Smooth muscle cell (in vitro differentiated cells): ENCODE measurements around the gene MAP4K4. TPM values are rescaled to one million over a fixed set of nuclear protein-coding genes. Genes with fewer than 3 reads are reported as not detected.
"Not testable (repeated sequence)": the region's sequence is repeated elsewhere in the genome, so short reads cannot be mapped to it uniquely, and the experiment has no call there.

Experiments
- DNase-seq: peaks from one replicate; lab custom pipeline; 2025; ENCODE audit not compliant: unreplicated experiment; lab: John Stamatoyannopoulos, UW
- H2AFZ ChIP-seq: fragments of 200-600 bp; sonication (generic); 2 replicates; pipeline ENCODE4 v1.6.0; 2016; ENCODE audit warnings: antibody characterized with exemption, low read depth, mild to moderate bottlenecking
- H3F3A ChIP-seq: fragments of 200-600 bp; sonication (generic); 2 replicates; pipeline ENCODE4 v1.6.0; 2017; ENCODE audit warnings: antibody characterized with exemption, low read depth
- H3K27ac ChIP-seq: fragments of 200-600 bp; sonication (generic); 2 replicates; pipeline ENCODE4 v1.5.1; 2016; ENCODE audit warnings: low read depth, mild to moderate bottlenecking
- H3K27me3 ChIP-seq: fragments of 200-600 bp; sonication (generic); 2 replicates; pipeline ENCODE4 v1.6.1; 2016; ENCODE audit warnings: low read depth, mild to moderate bottlenecking
- H3K36me3 ChIP-seq: fragments of 200-600 bp; sonication (generic); 2 replicates; pipeline ENCODE4 v1.5.1; 2016; ENCODE audit warnings: low read depth
- H3K4me1 ChIP-seq: fragments of 200-600 bp; sonication (generic); 2 replicates; pipeline ENCODE4 v1.5.1; 2016; ENCODE audit warnings: low read depth
- H3K4me2 ChIP-seq: fragments of 200-600 bp; sonication (generic); 2 replicates; pipeline ENCODE4 v1.6.0; 2016; ENCODE audit warnings: mild to moderate bottlenecking
- H3K4me3 ChIP-seq: fragments of 200-600 bp; sonication (generic); 2 replicates; pipeline ENCODE4 v1.5.1; 2016; ENCODE audit warnings: mild to moderate bottlenecking
- H3K79me2 ChIP-seq: fragments of 200-600 bp; sonication (generic); 2 replicates; pipeline ENCODE4 v1.6.0; 2016; ENCODE audit warnings: low read depth, mild to moderate bottlenecking
- H3K9ac ChIP-seq: fragments of 200-600 bp; sonication (generic); 2 replicates; pipeline ENCODE4 v1.6.0; 2016; ENCODE audit warnings: low read depth
- H3K9me3 ChIP-seq: fragments of 200-600 bp; sonication (generic); replicated peaks from 2 replicates; pipeline ENCODE4 v1.5.1; 2016; ENCODE audit warnings: low read depth
- H4K20me1 ChIP-seq: fragments of 200-600 bp; sonication (generic); 2 replicates; pipeline ENCODE4 v1.6.0; 2016; ENCODE audit warnings: low read depth
- CTCF ChIP-seq: fragments of 200-600 bp; sonication (generic); IDR thresholded peaks from 2 replicates; pipeline ENCODE4 v1.5.1; 2017; ENCODE audit warnings: borderline replicate concordance, mild to moderate bottlenecking, antibody characterized with exemption; ENCODE audit not compliant: insufficient read depth, poor library complexity, severe bottlenecking
- WGBS: methylation state at CpG from one replicate; pipeline ENCODE4 v1.1.7; 2016; ENCODE audit warnings: low lambda C conversion rate; 5-methylcytosine and 5-hydroxymethylcytosine counted together
- polyA plus RNA-seq: library from polyadenylated mRNA; unstranded; fragments of >200 nt; fragmentation: Nextera tagmentation; extraction: Ambion mirVana; gene quantifications from 2 replicates; pipeline ENCODE4 v1.2.1, GENCODE V29; 2016
- total RNA-seq: library from RNA; depleted of rRNA; stranded (reverse); fragments of >200 nt; gene quantifications from 2 replicates; pipeline ENCODE4 v1.2.3, GENCODE V29; 2014

MAP4K4 gene
- total and polyA plus RNA-seq, 2 experiments from 2014 or later = 68.9 to 107 TPM

- TF ChIP-seq CTCF = no peak
- no peak overlapping the region for H2AFZ ChIP-seq
- H3K4me1 ChIP-seq = peaks cover 46% of the 10 kb centered on the region
- H3K27me3 ChIP-seq = no peaks in the 10 kb centered on the region
- H3K36me3 ChIP-seq = no peaks in the 10 kb centered on the region
- H3K4me2 ChIP-seq = no peak overlapping the region
- H3F3A ChIP-seq = peaks cover 12% of the 10 kb centered on the region
- DNase-seq = no peak
- peaks cover 100% of the 10 kb centered on the region for H4K20me1 ChIP-seq
- peaks cover 100% of the 10 kb centered on the region for H3K79me2 ChIP-seq
- peak overlapping the region; percentile 61 for H3K27ac ChIP-seq
- H3K4me3 ChIP-seq = no peak overlapping the region
- H3K9ac ChIP-seq = no peak overlapping the region
- WGBS = 97% methylated on average over 2 of the region's 2 CpGs
- no peaks in the 10 kb centered on the region for H3K9me3 ChIP-seq
Measured at GRCh38 chr2:101771910-101772321, 74.4 kb downstream of the MAP4K4 start.

GRCh38 chr2:101773137-101773536, 75.6 kb downstream of the MAP4K4 start:
- TF ChIP-seq CTCF = no peak
- no peaks in the 10 kb centered on the region for H3K36me3 ChIP-seq
- no peaks in the 10 kb centered on the region for H3K9me3 ChIP-seq
- peaks cover 100% of the 10 kb centered on the region for H3K79me2 ChIP-seq
- H3K4me3 ChIP-seq = no peak overlapping the region
- no peaks in the 10 kb centered on the region for H3K27me3 ChIP-seq
- H3K27ac ChIP-seq = no peak overlapping the region
- no peak overlapping the region for H2AFZ ChIP-seq
- H3K9ac ChIP-seq = no peak overlapping the region
- H4K20me1 ChIP-seq = peaks cover 100% of the 10 kb centered on the region
- H3K4me2 ChIP-seq = no peak overlapping the region
- H3K4me1 ChIP-seq = peaks cover 47% of the 10 kb centered on the region
- no peak for DNase-seq
- peaks cover 7% of the 10 kb centered on the region for H3F3A ChIP-seq
- WGBS = 89% methylated on average over 5 of the region's 5 CpGs

DNA sequence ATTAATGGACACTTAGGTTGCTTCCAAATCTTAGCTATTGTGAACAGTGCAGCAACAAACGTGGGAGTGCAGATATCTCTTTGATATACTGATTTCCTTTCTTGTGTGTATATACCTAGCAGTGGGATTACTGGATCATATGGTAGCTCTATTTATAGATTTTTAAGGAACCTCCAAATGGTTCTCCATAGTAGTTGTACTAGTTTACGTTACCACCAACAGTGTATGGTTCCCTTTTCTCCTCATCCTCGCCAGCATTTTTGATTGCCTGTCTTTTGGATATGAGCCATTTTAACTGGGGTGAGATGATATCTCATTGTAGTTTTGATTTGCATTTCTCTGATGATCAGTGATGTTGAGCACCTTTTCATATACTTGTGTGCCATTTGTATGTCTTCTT, 76.5 kb downstream of the MAP4K4 start:
- H3K9ac ChIP-seq, H3F3A ChIP-seq, H3K27me3 ChIP-seq, H3K27ac ChIP-seq, H2AFZ ChIP-seq, H3K4me2 ChIP-seq, H3K9me3 ChIP-seq, H3K36me3 ChIP-seq, DNase-seq, H3K4me3 ChIP-seq: not testable (repeated sequence)
- peaks cover 100% of the 10 kb centered on the region for H4K20me1 ChIP-seq
- 87% methylated on average over 3 of the region's 3 CpGs for WGBS
- H3K79me2 ChIP-seq = peaks cover 100% of the 10 kb centered on the region
- H3K4me1 ChIP-seq = peaks cover 40% of the 10 kb centered on the region

DNA sequence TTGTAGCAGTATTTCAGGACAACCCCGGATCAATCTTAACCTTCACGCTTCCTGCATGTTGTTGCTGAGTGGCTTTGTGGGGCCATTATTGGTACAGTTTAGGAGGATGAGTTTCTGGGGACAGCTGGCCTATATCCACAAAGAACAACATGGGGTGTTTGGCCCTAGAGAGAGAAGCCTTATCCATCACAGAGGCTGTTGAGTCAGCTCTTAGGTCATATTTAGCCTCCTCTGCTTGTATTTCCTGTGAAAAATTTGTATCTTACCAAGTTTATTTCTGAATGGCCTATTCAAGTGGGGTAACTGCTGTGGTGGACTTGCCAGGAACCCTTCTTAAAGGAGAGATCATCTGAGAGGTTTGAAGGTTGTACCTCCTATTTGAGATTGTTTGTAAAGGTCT, 77.6 kb downstream of the MAP4K4 start:
- no peak for DNase-seq
- H4K20me1 ChIP-seq = peaks cover 100% of the 10 kb centered on the region
- H3K4me2 ChIP-seq = no peak overlapping the region
- H3K27ac ChIP-seq = no peak overlapping the region
- H2AFZ ChIP-seq = no peak overlapping the region
- H3K9ac ChIP-seq = no peak overlapping the region
- WGBS = 98% methylated on average over 2 of the region's 2 CpGs
- H3K9me3 ChIP-seq = no peaks in the 10 kb centered on the region
- no peaks in the 10 kb centered on the region for H3K27me3 ChIP-seq
- peaks cover 44% of the 10 kb centered on the region for H3K4me1 ChIP-seq
- no peak for TF ChIP-seq CTCF
- no peaks in the 10 kb centered on the region for H3K36me3 ChIP-seq
- H3K79me2 ChIP-seq = peaks cover 100% of the 10 kb centered on the region
- H3K4me3 ChIP-seq = no peak overlapping the region
- no peaks in the 10 kb centered on the region for H3F3A ChIP-seq
